GM18909 (cell line): ENCODE data around the gene GPR22.

Experiments
- ATAC-seq: cut with Tn5 transposase; IDR thresholded peaks from one replicate; pipeline ENCODE4 v1.9.1; 2021; ENCODE audit warnings: mild to moderate bottlenecking; ENCODE audit not compliant: unreplicated experiment, poor library complexity

GPR22 gene

GRCh38 chr7:107474104-107474521, 4.3 kb downstream of the GPR22 start:
- no peak for ATAC-seq

- no peak for ATAC-seq
Measured at GRCh38 chr7:107479303-107479702, 9.4 kb downstream of the GPR22 start.

DNA sequence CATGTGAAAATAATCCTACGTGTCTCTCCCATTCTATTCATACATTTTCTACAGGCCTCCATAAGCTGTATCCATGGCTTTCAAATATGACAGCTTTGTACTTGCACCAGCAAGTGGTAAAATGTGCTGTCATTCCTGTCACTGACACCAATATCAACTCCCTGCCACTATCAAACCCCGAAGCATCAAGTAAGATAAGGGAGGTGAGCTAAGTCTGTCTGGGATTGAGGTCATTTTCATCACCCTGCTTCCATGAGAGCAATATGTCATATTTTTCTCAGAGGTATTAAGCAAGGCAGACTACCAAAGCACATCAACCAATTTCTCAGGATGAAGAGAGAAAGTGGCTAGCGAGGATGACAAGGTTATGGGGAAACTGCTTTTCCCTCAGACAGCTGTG, 11.1 kb downstream of the GPR22 start:
- ATAC-seq = no peak

GRCh38 chr7:107482571-107482970, 12.7 kb downstream of the GPR22 start:
- no peak for ATAC-seq

DNA sequence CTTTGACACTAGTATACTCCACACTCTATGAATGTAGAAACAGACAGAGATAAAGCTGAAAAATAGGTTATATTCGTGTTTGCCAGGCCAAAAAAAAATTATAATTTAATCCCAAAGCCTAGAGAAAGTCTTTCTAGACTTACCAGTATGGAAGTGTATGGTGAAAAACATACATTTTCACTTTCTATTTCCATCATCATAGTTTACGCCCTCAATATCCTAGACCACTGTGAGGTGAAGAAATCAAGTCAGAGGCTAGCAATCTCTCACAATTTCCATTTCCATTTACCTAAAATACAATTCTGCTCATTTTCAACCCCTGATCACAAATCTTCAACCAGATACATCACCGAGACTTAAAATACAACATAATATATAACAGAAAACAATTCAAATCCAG, 16.2 kb downstream of the GPR22 start:
- no peak for ATAC-seq

DNA sequence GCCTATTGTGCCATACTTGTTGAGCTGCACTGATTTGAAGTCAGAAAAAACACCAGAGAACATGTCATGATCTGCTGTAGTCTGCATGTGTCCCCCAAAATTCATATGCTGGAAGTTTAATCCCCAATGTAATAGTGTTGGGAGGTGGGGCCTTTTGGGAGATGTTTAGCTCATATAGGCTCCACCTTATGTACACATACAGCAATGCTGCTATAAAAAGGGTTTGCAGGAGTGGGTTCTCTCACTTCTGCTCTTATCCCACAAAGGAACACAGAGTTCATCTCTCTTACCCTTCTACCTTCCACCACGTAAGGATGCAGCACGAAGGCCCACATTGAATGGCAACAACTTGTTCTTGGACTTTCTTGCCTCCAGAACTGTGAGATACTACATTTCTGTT, 23.0 kb downstream of the GPR22 start:
- no peak for ATAC-seq

GRCh38 chr7:107494315-107494751, 24.5 kb downstream of the GPR22 start:
- no peak for ATAC-seq

DNA sequence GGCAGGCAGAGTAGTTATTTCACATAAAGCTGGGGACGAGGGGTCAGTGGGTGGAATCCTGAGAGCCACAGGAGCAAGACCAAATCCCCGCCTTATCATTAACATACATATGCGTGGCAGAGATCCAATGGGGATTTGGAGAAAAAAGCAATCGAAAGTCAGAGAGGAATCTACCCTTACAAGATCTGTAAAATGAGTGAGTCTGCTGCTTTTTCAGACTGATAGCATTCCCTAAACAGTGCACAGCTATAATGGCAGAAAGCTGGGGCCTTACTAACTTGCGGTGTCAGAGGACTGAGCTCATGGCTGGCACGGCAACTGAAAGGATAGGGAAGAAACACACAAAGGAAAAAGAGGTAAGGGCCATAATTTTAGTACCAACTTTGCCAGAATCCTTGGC, 25.0 kb downstream of the GPR22 start:
- ATAC-seq = no peak

- no peak for ATAC-seq
Measured at GRCh38 chr7:107495516-107495915, 25.7 kb downstream of the GPR22 start.

GRCh38 chr7:107499731-107500130, 29.9 kb downstream of the GPR22 start:
- no peak for ATAC-seq

GRCh38 chr7:107501593-107501992, 31.7 kb downstream of the GPR22 start:
- no peak for ATAC-seq

DNA sequence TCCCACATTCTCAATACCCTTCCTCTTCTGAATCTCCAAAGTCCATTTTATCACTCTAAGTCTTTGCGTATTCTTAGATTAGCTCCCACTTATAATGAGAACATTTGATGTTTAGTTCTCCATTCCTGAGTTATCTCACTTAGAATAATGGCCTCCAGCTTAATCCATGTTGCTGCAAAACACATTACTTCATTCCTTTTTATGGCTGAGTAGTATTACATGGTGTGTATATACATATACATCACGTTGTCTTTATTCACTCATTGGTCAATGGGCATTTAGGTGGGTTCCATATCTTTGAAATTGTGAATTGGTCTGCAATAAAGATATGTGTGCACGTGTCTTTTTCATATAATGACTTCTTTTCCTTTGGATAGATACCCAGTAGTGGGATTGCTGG, 32.3 kb downstream of the GPR22 start:
- ATAC-seq = no peak

- ATAC-seq = no peak
Measured at GRCh38 chr7:107502797-107503196, 32.9 kb downstream of the GPR22 start.

DNA sequence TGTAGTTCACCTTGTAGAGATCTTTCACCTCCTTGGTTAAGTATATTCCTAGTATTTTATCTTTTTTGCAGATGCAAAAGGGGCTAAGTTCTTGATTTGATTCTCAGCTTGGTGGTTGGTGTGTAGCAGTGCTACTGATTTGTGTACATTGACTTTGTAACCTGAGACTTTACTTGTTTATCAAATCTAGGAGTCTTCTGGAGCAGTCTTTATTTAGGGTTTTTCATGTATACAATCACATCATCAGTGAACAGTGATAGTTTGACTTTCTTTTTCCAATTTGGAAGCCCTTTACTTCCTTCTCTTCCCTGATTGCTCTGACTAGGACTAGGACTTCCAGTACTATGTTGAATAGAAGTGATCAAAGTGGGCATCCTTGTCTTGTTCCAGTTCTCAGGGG, 33.8 kb downstream of the GPR22 start:
- ATAC-seq = no peak

DNA sequence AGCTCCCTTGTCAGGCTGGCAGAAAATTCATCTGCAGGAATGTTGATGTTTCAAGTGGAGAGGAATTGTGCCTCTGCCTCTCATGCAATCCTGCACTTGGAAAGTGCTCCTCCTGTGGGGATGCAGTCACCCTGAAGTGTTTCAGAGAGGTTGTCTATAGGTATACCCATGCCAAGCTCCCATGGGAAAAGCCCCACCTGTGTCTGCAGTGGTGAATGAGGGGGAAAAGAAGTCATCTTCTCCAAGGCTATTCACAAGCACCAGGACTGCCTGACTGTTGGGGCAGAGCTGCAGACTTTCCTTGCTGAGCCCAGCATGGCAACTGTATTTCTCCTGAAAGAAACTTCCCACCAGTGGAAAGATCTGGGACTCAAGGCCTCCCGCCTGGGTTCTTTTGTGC, 35.5 kb downstream of the GPR22 start:
- ATAC-seq = no peak

GRCh38 chr7:107505997-107506673, 36.3 kb downstream of the GPR22 start:
- no peak for ATAC-seq

DNA sequence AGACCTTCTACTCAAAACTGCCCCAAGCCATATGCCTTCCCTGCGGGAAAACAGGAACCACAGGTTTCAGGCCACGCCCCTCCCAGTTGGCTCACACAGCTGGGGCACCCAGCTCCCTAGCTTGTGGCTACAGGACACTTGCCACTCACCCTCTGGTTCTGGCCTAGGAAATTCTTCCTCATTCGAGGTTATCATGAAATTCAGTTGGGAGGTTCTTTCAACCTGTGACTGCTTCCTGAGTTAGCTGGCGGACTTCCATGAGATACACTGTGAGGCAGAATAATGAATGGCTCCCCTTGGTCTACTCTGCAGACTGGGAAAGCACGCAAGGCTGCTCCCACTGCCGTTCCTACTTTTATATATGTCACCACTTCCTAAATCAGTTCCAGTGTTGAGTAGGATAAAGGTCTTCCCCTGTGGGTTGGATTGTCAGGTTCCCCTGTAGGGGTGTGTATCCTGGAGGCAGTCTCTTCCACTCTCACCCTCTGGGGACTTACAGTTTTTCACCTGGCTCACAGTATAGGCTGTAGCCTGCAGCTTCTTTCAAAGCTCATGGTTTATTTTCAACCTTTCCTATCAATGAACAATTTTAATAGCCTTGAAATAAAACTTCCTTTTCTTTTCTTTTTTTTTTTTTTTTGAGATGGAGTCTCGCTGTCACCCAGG, 37.0 kb downstream of the GPR22 start:
- no peak for ATAC-seq
